Activated naive CD8-positive, alpha-beta T cell treated with anti-CD3 and anti-CD28 coated beads, Interleukin-2, amount 10 ng/mL, durations not matched to agents 7 days and 5 days (primary cell): ENCODE data around the gene BLTP3B. TPM values are rescaled to one million over a fixed set of nuclear protein-coding genes. Genes with fewer than 3 reads are reported as not detected.
A peak's percentile ranks its signal among the peaks of the same experiment; 100 is the strongest.
"Not testable (repeated sequence)": the region's sequence is repeated elsewhere in the genome, so short reads cannot be mapped to it uniquely, and the experiment has no call there.

Experiments
- ATAC-seq: fragments of 150-1000 bp; cut with Tn5 transposase; one replicate; pipeline ENCODE4 v1.10.0; 2021; ENCODE audit warnings: low read depth, moderate library complexity
- POLR2A ChIA-PET: fragments of 350-600 bp; sonication (Branson Sonifier 250); formaldehyde crosslinking; loops from one replicate; lab custom pipeline; 2021; ENCODE audit warnings: antibody characterized with exemption; lab: Charles Lee
- DNase-seq: peaks from one replicate; pipeline ENCODE4 v3.0.0; 2021
- H3K27ac Mint-ChIP-seq: one replicate; pipeline ENCODE4 v1.8.0; 2022; ENCODE audit warnings: mild to moderate bottlenecking, mixed read lengths
- H3K27me3 Mint-ChIP-seq: one replicate; pipeline ENCODE4 v1.8.0; 2022; ENCODE audit warnings: mild to moderate bottlenecking, moderate library complexity, mixed read lengths
- H3K36me3 Mint-ChIP-seq: one replicate; pipeline ENCODE4 v1.8.0; 2021; ENCODE audit warnings: mild to moderate bottlenecking, mixed read lengths
- H3K4me1 Mint-ChIP-seq: one replicate; pipeline ENCODE4 v1.8.0; 2021; ENCODE audit warnings: mixed read lengths
- H3K4me3 Mint-ChIP-seq: one replicate; pipeline ENCODE4 v1.8.0; 2022; ENCODE audit warnings: mild to moderate bottlenecking, moderate library complexity, mixed read lengths
- H3K9me3 Mint-ChIP-seq: one replicate; pipeline ENCODE4 v1.8.0; 2021; ENCODE audit warnings: mixed read lengths
- total RNA-seq, 2 experiments: library from RNA; stranded (reverse); gene quantifications; one replicate each; pipeline ENCODE4 v1.2.3, GENCODE V29; 2021

The BLTP3B gene, protein sequence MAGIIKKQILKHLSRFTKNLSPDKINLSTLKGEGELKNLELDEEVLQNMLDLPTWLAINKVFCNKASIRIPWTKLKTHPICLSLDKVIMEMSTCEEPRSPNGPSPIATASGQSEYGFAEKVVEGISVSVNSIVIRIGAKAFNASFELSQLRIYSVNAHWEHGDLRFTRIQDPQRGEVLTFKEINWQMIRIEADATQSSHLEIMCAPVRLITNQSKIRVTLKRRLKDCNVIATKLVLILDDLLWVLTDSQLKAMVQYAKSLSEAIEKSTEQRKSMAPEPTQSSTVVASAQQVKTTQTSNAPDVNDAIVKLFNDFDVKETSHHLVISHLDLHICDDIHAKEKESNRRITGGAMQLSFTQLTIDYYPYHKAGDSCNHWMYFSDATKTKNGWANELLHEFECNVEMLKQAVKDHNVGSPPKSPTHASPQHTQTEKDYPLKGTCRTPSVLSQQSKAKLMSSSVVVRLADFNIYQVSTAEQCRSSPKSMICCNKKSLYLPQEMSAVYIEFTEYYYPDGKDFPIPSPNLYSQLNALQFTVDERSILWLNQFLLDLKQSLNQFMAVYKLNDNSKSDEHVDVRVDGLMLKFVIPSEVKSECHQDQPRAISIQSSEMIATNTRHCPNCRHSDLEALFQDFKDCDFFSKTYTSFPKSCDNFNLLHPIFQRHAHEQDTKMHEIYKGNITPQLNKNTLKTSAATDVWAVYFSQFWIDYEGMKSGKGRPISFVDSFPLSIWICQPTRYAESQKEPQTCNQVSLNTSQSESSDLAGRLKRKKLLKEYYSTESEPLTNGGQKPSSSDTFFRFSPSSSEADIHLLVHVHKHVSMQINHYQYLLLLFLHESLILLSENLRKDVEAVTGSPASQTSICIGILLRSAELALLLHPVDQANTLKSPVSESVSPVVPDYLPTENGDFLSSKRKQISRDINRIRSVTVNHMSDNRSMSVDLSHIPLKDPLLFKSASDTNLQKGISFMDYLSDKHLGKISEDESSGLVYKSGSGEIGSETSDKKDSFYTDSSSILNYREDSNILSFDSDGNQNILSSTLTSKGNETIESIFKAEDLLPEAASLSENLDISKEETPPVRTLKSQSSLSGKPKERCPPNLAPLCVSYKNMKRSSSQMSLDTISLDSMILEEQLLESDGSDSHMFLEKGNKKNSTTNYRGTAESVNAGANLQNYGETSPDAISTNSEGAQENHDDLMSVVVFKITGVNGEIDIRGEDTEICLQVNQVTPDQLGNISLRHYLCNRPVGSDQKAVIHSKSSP (N-terminal part only)
- 10 to 100 TPM; 23.2 to 24.7 TPM for total RNA-seq

DNA sequence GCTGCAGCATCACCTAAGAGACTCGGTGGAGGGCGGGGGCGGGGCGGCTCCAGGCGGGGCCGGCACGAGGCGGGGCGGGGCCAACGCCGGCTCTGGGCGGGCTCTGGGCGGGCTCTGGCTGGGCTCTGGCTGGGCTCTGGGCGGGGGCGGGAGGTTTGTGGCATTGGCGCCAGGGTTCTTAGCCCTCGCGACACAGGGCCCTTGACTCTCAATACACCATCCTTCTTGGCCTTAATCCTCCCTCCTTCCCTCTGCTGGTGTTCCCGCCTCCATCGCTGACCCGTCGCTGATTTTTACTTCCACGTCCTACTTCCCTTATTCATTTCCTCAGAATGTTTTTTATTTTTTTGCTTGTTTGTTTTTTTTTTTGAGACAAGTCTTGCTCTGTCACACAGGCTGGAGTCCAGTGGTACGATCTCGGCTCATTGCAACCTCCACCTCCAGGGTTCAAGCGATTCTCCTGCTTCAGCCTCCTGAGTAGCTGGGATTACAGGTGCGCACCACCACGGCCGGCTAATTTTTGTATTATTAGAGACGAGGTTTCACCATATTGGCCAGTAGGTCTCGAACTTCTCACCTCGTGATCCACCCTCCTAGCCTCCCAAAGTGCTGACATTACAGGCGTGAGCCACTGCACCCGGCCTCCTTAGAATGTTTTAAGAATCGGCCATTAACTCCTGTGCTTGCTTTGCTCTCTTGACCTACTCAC is at the start of gene BLTP3B:
TSS of gene BLTP3B (minus strand) at position 24 of the 709 bp plus-strand sequence. CDS start 239 bp downstream, outside the sequence.
- ATAC-seq (peak; percentile 78), DNase-seq (peak; percentile 93)
- POLR2A ChIA-PET, result interaction anchor here (0.7 kb wide), 1 partner anchor 31 kb away, joined by 3 read pairs; no protein-coding TSS in a partner anchor
- H3K4me1 Mint-ChIP-seq, result peaks cover 29% of the 10 kb centered on the region
- no peaks in the 10 kb centered on the region for H3K9me3 Mint-ChIP-seq
- no peaks in the 10 kb centered on the region for H3K36me3 Mint-ChIP-seq
- H3K27ac Mint-ChIP-seq, result peak within 1 kb of the TSS; percentile 97
- H3K4me3 Mint-ChIP-seq, result peak within 1 kb of the TSS; percentile 87
- H3K27me3 Mint-ChIP-seq, result no peaks in the 10 kb centered on the region

DNA sequence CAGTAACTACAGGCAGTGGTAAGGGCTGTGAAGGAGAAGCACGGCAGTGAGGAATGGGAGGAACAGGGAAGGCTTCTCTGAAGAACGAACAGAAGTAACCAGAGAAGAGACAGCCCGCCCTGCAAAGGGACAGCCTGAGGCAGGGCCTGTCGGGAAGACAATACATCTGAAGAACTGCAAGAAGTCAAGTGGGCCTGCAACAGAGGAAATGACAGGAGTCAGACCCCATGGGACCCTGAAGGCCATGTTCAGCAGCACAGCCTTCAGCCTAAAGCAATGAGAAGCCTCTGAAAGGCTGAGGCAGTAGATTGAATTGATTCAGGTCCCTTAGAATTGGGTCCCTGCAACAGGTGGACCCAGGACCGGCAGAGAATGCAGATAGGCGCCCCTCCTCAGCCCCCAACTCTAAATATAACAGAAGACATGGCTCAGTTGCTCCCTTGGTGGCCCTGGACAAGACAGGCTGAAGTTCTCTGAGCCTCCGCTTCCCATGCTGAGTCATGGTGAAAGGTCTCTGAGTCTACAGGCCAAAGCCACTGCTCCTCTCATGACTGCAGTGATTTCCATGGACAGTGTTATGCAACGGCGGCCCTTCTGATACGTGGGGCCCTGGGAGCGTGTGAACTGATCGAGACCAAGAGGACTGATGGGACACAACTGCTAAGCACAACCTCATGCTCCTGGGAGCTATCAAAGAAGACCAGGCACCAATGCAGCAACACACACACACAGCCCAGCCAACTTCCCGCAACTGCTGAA is 47.1 kb upstream of the BLTP3B start:
- DNase-seq, result no peak
- POLR2A ChIA-PET, result no interaction called here
- Mint-ChIP-seq H3K4me3 (no peak overlapping the region), H3K36me3 (peaks cover 33% of the 10 kb centered on the region), H3K9me3 (no peaks in the 10 kb centered on the region), H3K4me1 (peaks cover 13% of the 10 kb centered on the region), H3K27me3 (no peaks in the 10 kb centered on the region), H3K27ac (no peak overlapping the region)
- no peak for ATAC-seq

DNA sequence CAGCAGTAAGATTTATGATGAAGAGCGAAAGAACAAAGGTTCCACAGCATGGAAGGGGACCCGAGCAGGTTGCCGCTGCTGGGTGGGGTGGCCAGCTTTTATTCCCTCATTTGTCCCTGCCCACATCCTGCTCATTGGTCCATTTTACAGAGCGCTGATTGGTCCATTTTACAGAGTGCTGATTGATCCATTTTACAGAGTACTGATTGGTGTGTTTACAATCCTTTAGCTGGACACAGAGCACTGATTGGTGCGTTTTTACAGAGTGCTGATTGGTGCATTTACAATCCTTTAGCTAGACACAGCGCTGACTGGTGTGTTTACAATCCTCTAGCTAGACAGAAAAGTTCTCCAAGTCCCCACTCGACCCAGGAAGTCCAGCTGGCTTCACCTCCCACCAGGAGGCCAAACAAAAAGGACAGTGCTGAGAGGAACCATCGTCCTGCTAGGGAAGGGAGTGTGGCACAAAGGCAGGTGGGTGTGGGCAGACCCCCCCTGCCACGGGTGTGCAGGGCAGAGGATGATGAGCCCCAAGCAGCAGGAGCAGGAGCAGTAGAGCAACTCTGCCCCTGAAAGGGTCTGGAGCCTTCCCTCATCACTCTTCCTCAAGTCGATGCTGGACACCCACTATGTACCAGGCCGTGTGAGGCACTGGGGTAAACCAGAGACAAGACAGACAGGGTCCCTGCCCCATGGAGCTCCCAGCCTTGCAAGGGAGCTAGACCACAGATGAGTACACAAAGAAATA is 46.4 kb upstream of the BLTP3B start:
- POLR2A ChIA-PET, result not testable (repeated sequence)

DNA sequence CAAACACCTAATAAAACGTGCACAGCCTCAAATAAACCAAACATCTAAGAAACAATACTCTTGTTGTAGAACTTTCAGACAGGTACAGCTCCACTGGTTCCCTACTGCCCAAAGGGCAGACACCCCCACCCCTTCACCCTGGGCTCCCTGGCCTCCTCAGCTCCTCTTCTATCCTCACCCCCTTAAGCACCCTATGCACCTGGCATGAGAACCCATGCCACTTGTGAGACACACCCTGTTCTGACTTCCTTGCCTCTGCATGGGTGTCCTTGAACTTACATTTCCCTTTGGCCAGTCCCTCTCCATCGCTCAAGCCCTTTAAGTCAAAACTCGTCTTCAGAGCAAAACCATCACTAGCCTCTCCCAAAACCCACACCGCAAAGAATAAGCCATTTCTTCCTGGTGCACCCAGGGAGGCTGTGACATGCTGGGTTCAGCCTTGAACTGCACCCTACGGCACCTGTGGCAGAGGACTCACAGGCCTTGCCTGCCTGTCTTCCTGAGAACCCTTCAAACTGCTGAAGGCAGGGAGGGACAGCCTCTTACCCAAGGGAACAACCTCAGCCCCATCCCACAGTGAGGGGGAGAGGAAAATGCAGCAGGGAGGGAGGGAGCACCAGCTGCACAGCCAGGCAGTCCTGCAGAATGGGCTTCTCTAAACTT is 45.3 kb upstream of the BLTP3B start:
- Mint-ChIP-seq H3K9me3 (no peaks in the 10 kb centered on the region), H3K4me1 (peaks cover 13% of the 10 kb centered on the region), H3K36me3 (peaks cover 24% of the 10 kb centered on the region), H3K27ac (no peak overlapping the region), H3K4me3 (no peak overlapping the region), H3K27me3 (no peaks in the 10 kb centered on the region)
- ATAC-seq (no peak), DNase-seq (no peak)
- POLR2A ChIA-PET, result interaction anchor here (0.9 kb wide), 1 partner anchor 24 kb away, joined by 3 read pairs; no protein-coding TSS in a partner anchor

More for the DNA sequence above, 46.4 kb upstream of the BLTP3B start:
- Mint-ChIP-seq H3K4me1 (peaks cover 13% of the 10 kb centered on the region), H3K36me3 (peaks cover 28% of the 10 kb centered on the region)
- not testable (repeated sequence) for H3K27me3 Mint-ChIP-seq, ATAC-seq, H3K4me3 Mint-ChIP-seq, H3K9me3 Mint-ChIP-seq, DNase-seq, H3K27ac Mint-ChIP-seq

DNA sequence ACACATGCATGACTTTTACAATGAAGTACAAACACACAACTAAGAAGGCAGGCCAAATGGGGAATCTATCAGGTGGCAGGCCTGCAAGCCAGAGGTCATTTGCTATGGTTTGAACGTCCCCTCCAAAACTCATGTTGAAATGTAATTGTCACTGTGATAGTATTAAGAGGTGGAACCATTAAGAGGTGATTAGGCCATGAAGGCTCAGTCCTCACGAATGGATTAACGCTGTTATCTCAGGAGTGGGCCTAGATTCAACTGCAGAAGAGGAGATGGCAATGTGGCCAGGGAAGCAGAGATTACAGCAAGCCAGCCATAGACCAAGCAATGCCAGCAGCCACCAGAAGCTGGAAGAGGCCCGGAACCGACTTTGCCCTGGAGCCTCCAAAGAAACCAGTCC is 44.4 kb upstream of the BLTP3B start:
- Mint-ChIP-seq H3K9me3 (no peaks in the 10 kb centered on the region), H3K36me3 (peaks cover 24% of the 10 kb centered on the region), H3K4me3 (no peak overlapping the region), H3K4me1 (peaks cover 12% of the 10 kb centered on the region), H3K27me3 (no peaks in the 10 kb centered on the region), H3K27ac (no peak overlapping the region)
- POLR2A ChIA-PET, result interaction anchor here (0.9 kb wide), 1 partner anchor 23 kb away, joined by 3 read pairs; no protein-coding TSS in a partner anchor
- DNase-seq, result no peak
- no peak for ATAC-seq

DNA sequence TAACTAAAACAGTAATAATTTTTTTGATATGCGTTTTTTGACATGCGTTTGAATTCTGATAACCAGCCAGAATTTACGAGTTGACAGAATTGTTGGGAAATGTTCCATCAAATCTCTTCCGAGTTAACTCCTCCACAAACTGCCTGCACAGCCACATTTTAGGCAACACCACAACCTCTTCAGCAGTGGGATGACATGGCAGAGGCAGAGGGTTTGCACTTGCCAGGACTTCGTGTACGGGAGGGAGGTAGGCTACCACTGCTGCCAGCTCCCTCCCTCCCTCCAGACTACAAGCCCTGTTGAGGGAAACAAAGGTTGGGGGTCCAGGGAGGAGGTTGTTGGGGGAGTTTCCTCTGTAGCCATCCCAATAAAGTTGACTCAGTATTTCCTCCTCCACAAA is 43.4 kb upstream of the BLTP3B start:
- ATAC-seq (no peak), DNase-seq (no peak)
- peaks cover 24% of the 10 kb centered on the region for H3K36me3 Mint-ChIP-seq
- POLR2A ChIA-PET, result no interaction called here
- H3K9me3 Mint-ChIP-seq, result no peaks in the 10 kb centered on the region
- H3K4me3 Mint-ChIP-seq, result no peak overlapping the region
- no peaks in the 10 kb centered on the region for H3K27me3 Mint-ChIP-seq
- no peak overlapping the region for H3K27ac Mint-ChIP-seq
- H3K4me1 Mint-ChIP-seq, result peaks cover 11% of the 10 kb centered on the region

DNA sequence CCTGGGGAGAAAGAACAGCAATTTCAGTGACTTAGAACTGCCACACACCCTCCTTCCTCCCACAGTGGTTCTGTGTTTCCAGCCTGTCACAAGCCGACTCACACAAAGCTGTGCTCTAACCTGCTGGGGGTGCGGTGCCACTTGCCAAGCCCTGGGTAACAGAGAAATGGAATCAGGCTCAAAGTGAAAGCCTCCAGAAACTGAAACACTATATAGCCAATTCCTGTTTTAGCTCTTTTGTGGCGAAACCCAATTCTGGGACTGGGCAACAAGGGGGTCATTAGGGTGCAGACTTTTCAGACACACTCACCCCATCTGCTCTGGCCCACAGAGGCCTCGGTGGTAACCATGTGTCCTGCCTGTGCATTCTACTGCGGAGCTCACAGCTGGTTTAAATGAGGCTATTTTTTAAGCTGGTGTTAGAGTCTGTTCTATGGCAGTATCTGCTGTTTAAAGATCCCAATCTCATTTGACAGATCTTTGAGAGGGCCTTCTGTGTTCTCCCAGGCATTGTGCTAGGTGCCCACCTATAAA is 42.8 kb upstream of the BLTP3B start:
- H3K27me3 Mint-ChIP-seq, result no peaks in the 10 kb centered on the region
- ATAC-seq (no peak), DNase-seq (no peak)
- POLR2A ChIA-PET, result no interaction called here
- no peak overlapping the region for H3K27ac Mint-ChIP-seq
- H3K36me3 Mint-ChIP-seq, result peaks cover 24% of the 10 kb centered on the region
- H3K4me1 Mint-ChIP-seq, result peaks cover 13% of the 10 kb centered on the region
- no peaks in the 10 kb centered on the region for H3K9me3 Mint-ChIP-seq
- no peak overlapping the region for H3K4me3 Mint-ChIP-seq

DNA sequence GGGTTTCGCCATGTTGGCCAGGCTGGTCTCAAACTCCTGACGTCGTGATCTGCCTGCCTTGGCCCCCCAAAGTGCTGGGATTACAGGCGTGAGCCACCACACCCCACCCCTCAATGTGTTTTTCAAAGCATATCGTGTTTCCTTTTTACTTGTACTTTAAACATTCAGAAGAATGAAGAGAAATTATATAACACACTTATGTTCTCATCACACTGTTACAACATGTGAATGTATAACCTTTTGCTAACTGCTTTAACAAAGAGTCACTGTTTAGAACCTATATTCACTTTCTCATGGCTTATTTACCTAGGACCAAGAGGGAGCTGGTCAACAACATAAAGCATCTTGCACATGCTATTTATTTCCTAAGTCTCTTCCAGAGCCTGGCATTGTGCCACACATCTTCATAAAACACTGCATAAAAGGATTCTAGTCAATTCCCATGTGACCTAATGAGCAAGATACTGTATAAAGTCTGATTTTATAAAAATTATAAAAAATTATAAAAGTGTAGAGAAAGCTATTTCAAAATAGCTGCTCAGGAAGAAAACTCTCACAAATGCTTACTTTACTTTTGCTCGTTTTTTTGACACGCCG is 42.0 kb upstream of the BLTP3B start:
- H3K4me3 Mint-ChIP-seq, result no peak overlapping the region
- no peaks in the 10 kb centered on the region for H3K27me3 Mint-ChIP-seq
- ATAC-seq, result no peak
- peaks cover 13% of the 10 kb centered on the region for H3K4me1 Mint-ChIP-seq
- no peak overlapping the region for H3K27ac Mint-ChIP-seq
- peaks cover 18% of the 10 kb centered on the region for H3K36me3 Mint-ChIP-seq
- H3K9me3 Mint-ChIP-seq, result no peaks in the 10 kb centered on the region
- POLR2A ChIA-PET, result no interaction called here
- DNase-seq, result no peak

DNA sequence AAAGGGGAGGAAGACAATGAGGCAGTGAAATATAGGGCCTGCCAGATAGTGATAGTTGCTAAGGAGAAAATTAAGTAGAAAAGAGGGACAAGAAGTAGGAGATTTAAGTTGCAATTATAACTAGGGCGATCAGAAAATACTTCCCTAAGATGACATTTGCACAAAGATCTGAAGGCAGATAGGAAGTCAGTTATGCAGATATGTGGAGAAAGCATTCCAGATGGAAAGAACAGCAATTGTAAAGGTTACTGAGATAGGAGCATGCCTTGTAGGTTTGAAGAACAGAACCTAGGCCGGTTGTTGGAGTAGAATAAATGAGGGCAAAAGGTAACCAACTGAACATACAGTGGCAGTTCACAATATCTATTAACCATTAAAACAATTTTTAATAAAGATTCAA is 36.6 kb upstream of the BLTP3B start:
- H3K27ac Mint-ChIP-seq, result no peak overlapping the region
- ATAC-seq, result no peak
- DNase-seq, result no peak
- no peak overlapping the region for H3K4me3 Mint-ChIP-seq
- peaks cover 18% of the 10 kb centered on the region for H3K36me3 Mint-ChIP-seq
- POLR2A ChIA-PET, result no interaction called here
- H3K4me1 Mint-ChIP-seq, result peaks cover 3% of the 10 kb centered on the region
- H3K9me3 Mint-ChIP-seq, result no peaks in the 10 kb centered on the region
- no peaks in the 10 kb centered on the region for H3K27me3 Mint-ChIP-seq

DNA sequence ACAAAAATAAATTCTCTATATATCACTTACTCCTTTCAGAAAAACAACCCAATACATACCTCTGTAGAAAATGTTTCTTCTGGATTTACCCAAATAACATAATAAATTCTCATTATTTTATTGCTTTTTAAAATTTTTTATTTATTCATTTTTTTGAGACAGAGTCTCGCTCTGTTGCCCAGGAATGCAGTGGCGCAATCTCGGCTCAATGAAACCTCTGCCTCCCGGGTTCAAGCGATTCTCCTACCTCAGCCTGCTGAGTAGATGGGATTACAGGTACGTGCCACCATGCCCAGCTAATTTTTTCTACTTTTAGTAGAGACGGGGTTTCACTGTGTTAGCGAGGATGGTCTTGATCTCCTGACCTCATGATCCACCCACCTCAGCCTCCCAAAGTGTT is 33.8 kb upstream of the BLTP3B start:
- peaks cover 20% of the 10 kb centered on the region for H3K36me3 Mint-ChIP-seq
- H3K27me3 Mint-ChIP-seq, H3K27ac Mint-ChIP-seq, DNase-seq, H3K4me3 Mint-ChIP-seq, H3K4me1 Mint-ChIP-seq, H3K9me3 Mint-ChIP-seq, ATAC-seq, POLR2A ChIA-PET: not testable (repeated sequence)

DNA sequence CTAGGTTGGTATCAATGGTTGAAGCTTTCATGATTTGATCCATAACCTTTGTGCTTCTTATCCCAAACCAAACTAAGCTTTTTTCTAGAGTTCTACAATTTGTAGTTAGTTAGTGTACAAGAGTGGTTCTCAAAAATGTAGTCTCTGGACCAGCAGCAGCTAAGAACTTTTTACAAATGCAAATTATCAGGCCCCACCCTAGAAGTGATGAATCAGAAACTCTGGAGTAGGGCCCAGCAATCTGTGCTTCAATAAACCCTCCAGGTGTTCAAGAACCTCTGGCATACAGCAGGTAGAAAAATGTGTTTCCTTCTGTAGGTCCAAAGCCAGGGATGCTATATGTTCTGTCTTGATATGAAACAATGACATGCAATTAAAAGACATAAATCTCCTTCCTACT is 31.8 kb upstream of the BLTP3B start:
- peaks cover 17% of the 10 kb centered on the region for H3K36me3 Mint-ChIP-seq
- DNase-seq (no peak), ATAC-seq (no peak)
- POLR2A ChIA-PET, result no interaction called here
- H3K4me3 Mint-ChIP-seq, result no peak overlapping the region
- H3K27ac Mint-ChIP-seq, result no peak overlapping the region
- H3K9me3 Mint-ChIP-seq, result no peaks in the 10 kb centered on the region
- H3K27me3 Mint-ChIP-seq, result no peaks in the 10 kb centered on the region
- H3K4me1 Mint-ChIP-seq, result no peaks in the 10 kb centered on the region
